Measurements from ENCODE around the gene PRR11. TPM values are rescaled to one million over a fixed set of nuclear protein-coding genes. Genes with fewer than 3 reads are reported as not detected.
"Not testable (repeated sequence)": the region's sequence is repeated elsewhere in the genome, so short reads cannot be mapped to it uniquely, and the experiment has no call there.

The PRR11 gene
- polyA plus RNA-seq, 1 experiment: 24.7 TPM

DNA sequence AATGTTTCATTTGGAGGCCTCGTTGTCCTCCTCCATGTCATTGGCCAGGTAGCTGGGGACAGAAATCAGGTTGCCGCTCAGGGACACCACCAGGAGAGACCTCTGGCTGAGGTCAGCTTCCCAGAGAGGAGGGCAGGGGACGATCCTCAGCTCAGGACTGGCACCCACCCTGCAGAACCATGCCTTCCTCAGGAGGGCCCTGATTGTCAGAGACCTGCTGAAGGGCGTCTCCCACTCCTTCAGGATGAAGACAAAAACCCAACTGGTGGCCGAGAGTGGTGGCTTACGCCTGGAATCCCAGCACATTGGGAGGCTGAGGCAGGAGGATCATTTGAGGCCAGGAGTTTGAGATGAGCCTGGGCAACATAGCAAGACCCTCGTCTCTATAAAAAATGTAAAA, 19.5 kb downstream of the PRR11 start:
- no peaks in the 10 kb centered on the region for H3K27me3 ChIP-seq (ENCODE audit: control insufficient read depth, insufficient read depth, low read length)
- CTCF ChIA-PET: no interaction called here

DNA sequence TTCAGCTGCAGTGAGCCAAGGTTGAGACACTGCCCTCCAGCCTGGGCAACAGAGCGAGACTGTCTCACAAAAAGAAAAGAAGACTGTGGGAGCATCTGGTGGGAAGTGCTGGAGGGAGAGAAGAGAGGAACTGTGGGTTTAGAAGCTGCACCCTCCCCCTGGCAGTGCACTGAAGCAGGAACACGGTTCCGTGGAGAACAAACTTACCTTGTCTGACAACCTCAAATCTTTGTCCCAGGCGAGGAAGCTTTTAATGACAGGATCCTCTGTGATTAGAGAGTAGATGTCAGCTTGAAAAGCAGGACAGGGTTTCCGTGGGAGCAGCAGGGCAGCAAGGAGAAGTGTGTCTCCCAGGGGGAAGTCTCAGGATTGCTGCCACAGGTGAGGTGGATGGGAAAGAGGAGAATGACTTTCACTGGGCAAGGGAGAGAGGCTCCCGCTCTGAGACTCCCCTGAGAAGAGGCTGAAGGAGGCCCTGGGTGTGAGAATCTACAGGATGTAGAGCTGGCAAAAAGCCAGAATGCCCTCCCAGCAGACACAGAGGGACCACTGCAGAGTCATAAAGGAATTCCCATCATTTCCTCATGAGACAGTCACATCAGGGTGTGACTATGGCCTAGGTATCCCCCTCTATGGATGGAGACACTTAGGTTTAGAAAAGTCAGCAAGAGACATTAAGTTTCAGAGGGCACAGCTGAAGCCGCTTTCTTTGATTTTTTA, 22.9 kb downstream of the PRR11 start:
- H3K4me3 ChIP-seq (ENCODE audit: low read depth, low read length): no peak overlapping the region
- TF ChIP-seq, protein P1, sequence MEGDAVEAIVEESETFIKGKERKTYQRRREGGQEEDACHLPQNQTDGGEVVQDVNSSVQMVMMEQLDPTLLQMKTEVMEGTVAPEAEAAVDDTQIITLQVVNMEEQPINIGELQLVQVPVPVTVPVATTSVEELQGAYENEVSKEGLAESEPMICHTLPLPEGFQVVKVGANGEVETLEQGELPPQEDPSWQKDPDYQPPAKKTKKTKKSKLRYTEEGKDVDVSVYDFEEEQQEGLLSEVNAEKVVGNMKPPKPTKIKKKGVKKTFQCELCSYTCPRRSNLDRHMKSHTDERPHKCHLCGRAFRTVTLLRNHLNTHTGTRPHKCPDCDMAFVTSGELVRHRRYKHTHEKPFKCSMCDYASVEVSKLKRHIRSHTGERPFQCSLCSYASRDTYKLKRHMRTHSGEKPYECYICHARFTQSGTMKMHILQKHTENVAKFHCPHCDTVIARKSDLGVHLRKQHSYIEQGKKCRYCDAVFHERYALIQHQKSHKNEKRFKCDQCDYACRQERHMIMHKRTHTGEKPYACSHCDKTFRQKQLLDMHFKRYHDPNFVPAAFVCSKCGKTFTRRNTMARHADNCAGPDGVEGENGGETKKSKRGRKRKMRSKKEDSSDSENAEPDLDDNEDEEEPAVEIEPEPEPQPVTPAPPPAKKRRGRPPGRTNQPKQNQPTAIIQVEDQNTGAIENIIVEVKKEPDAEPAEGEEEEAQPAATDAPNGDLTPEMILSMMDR (IDR thresholded peaks at IDR 0.05; ENCODE audit: insufficient read depth, low read depth, low read length): no peak
- H3K36me3 ChIP-seq (ENCODE audit: control insufficient read depth, insufficient read depth, low read length): no peaks in the 10 kb centered on the region
- ChIA-PET POLR2A (no interaction called here), CTCF (interaction anchor here (1.1 to 1.4 kb wide), 2 partner anchors 10 to 12 kb away, joined by 3 to 4 read pairs; no protein-coding TSS in a partner anchor)
- no peak for DNase-seq (ENCODE audit: low read depth)
- no peaks in the 10 kb centered on the region for H3K27me3 ChIP-seq (ENCODE audit: control insufficient read depth, insufficient read depth, low read length)

More for the DNA sequence above, 19.5 kb downstream of the PRR11 start:
- TF ChIP-seq, protein P1 (IDR thresholded peaks at IDR 0.05; ENCODE audit: insufficient read depth, low read depth, low read length): no peak
- no peak for DNase-seq (ENCODE audit: low read depth)
- Histone ChIP-seq H3K4me3 (ENCODE audit: low read depth, low read length) (no peak overlapping the region), H3K36me3 (ENCODE audit: control insufficient read depth, insufficient read depth, low read length) (no peaks in the 10 kb centered on the region)
- POLR2A ChIA-PET: no interaction called here

DNA sequence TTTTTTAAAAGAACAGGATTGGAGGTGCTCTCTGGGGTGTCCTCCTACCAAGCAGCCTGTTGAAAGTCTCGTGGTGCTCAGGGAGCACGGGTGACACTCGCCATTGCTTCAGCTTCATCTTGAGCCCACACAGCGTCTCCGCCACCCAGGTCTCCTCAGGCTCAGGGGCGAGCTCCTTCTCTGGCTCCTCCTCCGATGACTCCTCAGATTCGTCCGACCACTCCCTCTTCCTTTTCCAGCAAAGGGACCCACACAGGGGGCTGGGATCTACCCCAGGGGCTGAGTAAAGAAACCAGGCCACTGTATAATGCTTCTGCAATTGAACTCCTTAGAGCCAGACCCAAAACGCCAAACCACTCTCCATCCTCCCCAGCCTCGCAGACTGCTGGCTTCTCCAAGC, 24.1 kb downstream of the PRR11 start:
- DNase-seq (ENCODE audit: low read depth); H3K4me3 ChIP-seq (ENCODE audit: low read depth, low read length); POLR2A ChIA-PET; H3K36me3 ChIP-seq (ENCODE audit: control insufficient read depth, insufficient read depth, low read length); H3K27me3 ChIP-seq (ENCODE audit: control insufficient read depth, insufficient read depth, low read length): not testable (repeated sequence)
- CTCF ChIA-PET: interaction anchor here (0.6 to 1.4 kb wide), 3 partner anchors 11 to 574 kb away, joined by 3 to 4 read pairs (median 3); no protein-coding TSS in a partner anchor

DNA sequence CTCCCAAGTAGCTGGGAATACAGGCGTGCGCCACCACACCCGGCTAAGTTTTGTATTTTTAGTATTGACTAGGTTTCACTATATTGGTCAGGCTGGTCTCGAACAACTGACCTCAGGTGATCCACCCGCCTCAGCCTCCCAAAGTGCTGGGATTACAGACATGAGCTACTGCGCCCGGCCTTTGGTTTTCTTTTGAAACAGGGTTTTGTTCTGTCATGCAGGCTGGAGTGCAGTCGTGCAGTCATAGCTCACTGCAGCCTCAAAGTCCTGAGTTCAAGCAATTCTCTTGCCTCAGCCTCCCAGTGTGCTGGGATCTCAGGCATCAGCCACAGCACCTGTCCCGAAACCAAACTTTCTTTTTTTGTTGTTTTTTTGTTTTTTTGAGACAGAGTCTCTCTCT, 25.1 kb downstream of the PRR11 start:
- Histone ChIP-seq H3K4me3 (ENCODE audit: low read depth, low read length) (no peak overlapping the region), H3K27me3 (ENCODE audit: control insufficient read depth, insufficient read depth, low read length) (no peaks in the 10 kb centered on the region), H3K36me3 (ENCODE audit: control insufficient read depth, insufficient read depth, low read length) (no peaks in the 10 kb centered on the region)
- DNase-seq (ENCODE audit: low read depth): no peak
- ChIA-PET POLR2A (no interaction called here), CTCF (interaction anchor here (0.8 kb wide), 1 partner anchor 11 kb away, joined by 3 read pairs; no protein-coding TSS in a partner anchor)
- TF ChIP-seq, protein P1 (IDR thresholded peaks at IDR 0.05; ENCODE audit: insufficient read depth, low read depth, low read length): no peak

DNA sequence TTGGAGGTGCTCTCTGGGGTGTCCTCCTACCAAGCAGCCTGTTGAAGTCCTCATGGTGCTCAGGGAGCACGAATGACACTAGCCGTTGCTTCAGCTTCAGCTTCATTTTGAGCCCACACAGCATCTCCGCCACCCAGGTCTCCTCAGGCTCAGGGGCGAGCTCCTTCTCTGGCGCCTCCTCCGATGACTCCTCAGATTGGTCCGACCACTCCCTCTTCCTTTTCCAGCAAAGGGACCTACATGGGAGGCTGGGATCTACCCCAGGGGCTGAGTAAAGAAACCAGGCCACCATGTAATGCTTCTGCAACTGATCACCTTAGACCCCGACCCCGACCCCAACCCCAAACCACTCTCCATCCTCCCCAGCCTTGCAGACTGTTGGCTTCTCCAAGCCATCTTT, 25.9 kb downstream of the PRR11 start:
- TF ChIP-seq, protein P1 (IDR thresholded peaks at IDR 0.05; ENCODE audit: insufficient read depth, low read depth, low read length): no peak
- no peak overlapping the region for H3K4me3 ChIP-seq (ENCODE audit: low read depth, low read length)
- DNase-seq (ENCODE audit: low read depth): no peak
- no peaks in the 10 kb centered on the region for H3K36me3 ChIP-seq (ENCODE audit: control insufficient read depth, insufficient read depth, low read length)
- H3K27me3 ChIP-seq (ENCODE audit: control insufficient read depth, insufficient read depth, low read length): no peaks in the 10 kb centered on the region
- ChIA-PET POLR2A (no interaction called here), CTCF (no interaction called here)

DNA sequence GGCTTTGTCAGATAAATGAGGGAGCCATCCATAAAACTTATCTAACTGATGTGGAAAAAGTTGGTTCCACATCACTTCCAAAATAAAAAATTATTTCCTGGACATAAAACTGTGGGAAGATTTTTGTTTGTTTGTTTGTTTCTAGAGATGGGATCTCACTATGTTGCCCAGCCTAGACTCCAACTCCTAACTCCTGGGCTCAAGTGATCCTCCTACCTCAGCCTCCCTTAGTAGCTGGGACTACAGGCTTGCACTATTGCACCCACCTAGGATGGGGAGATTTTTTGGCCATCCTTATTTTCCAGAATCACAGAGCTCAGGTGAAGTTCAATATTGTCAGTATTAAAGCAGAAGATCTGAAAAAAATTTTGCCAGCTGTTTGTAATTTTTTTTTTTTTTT, 30.5 kb downstream of the PRR11 start:
- no peak for DNase-seq (ENCODE audit: low read depth)
- Histone ChIP-seq H3K36me3 (ENCODE audit: control insufficient read depth, insufficient read depth, low read length) (no peaks in the 10 kb centered on the region), H3K4me3 (ENCODE audit: low read depth, low read length) (no peak overlapping the region), H3K27me3 (ENCODE audit: control insufficient read depth, insufficient read depth, low read length) (no peaks in the 10 kb centered on the region)
- POLR2A ChIA-PET: no interaction called here
- CTCF ChIA-PET: no interaction called here
- TF ChIP-seq, protein P1 (IDR thresholded peaks at IDR 0.05; ENCODE audit: insufficient read depth, low read depth, low read length): no peak

Data from BJ (cell line).